Endothelial cell of umbilical vein (primary cell): ENCODE results near the gene KPTN. TPM values are rescaled to one million over a fixed set of nuclear protein-coding genes. Genes with fewer than 3 reads are reported as not detected.

Source experiments
- BruUV-seq: library from RNA; stranded (reverse); fragments of 400-500 nt; replicated peaks from 2 replicates; lab custom pipeline; 2021; lab: Mats Ljungman, UMichigan
- CTCF ChIA-PET: fragments of 300-600, 350-600 bp; sonication (Branson Sonifier 250); formaldehyde crosslinking; loops from one replicate; lab custom pipeline; 2021; ENCODE audit warnings: antibody characterized with exemption, inconsistent platforms; lab: Charles Lee
- POLR2A ChIA-PET: fragments of 300-600, 350-600 bp; sonication (Branson Sonifier 250); formaldehyde crosslinking; loops from one replicate; lab custom pipeline; 2021; ENCODE audit warnings: antibody characterized with exemption, inconsistent platforms; lab: Charles Lee
- DNase-seq: peaks from one replicate; pipeline ENCODE4 v3.0.0-alpha.2; 2011; ENCODE audit warnings: low read depth, low spot score
- FAIRE-seq: peaks from 2 replicates; lab custom pipeline; 2011; peaks lifted over from hg19 to GRCh38; lab: Jason Lieb, UNC
- H2AFZ ChIP-seq: 2 replicates; pipeline ENCODE4 v1.6.0; 2012; ENCODE audit warnings: low read depth, low read length, control low read depth, inconsistent platforms
- H3K27ac ChIP-seq: 2 replicates; pipeline ENCODE4 v1.5.1; 2011; ENCODE audit warnings: low read depth, mild to moderate bottlenecking, control low read depth, low read length, moderate library complexity; ENCODE audit not compliant: insufficient read depth
- H3K27me3 ChIP-seq, 2 experiments: 2 replicates each; pipeline versions ENCODE4 v1.6.0 to v1.6.1; 2011; ENCODE audit warnings: low read length in 2 of 2, mixed read lengths in 1 of 2; ENCODE audit not compliant: control insufficient read depth in 2 of 2, insufficient read depth in 2 of 2
- H3K36me3 ChIP-seq, 2 experiments: 2 replicates in 1 of 2; 3 replicates in 1 of 2; pipeline ENCODE4 v1.5.1; 2011; ENCODE audit warnings: low read length in 2 of 2, mild to moderate bottlenecking in 1 of 2, moderate library complexity in 1 of 2; ENCODE audit not compliant: control insufficient read depth in 2 of 2, insufficient read depth in 2 of 2; ENCODE audit errors: extremely low read depth in 1 of 2
- H3K4me1 ChIP-seq: 3 replicates; pipeline ENCODE4 v1.5.1; 2011; ENCODE audit warnings: mild to moderate bottlenecking, low read length; ENCODE audit not compliant: control insufficient read depth, insufficient read depth; ENCODE audit errors: extremely low read depth
- H3K4me2 ChIP-seq: 2 replicates; pipeline ENCODE4 v1.6.1; 2011; ENCODE audit warnings: low read length, control low read depth, mixed read lengths; ENCODE audit not compliant: insufficient read depth
- H3K4me3 ChIP-seq, 3 experiments: fragments of 200-600 bp in 1 of 3; sonication (generic), shearing (Covaris generic) in 1 of 3; replicated peaks in 1 of 3; 2 replicates each; pipeline ENCODE4 v1.5.1; 2011 to 2016; ENCODE audit warnings: control low read depth in 3 of 3, low read length in 3 of 3, mild to moderate bottlenecking in 2 of 3, inconsistent platforms in 1 of 3, low read depth in 1 of 3, moderate library complexity in 1 of 3; ENCODE audit not compliant: insufficient read depth in 1 of 3
- H3K79me2 ChIP-seq: 2 replicates; pipeline ENCODE4 v1.6.0; 2012; ENCODE audit warnings: low read length, inconsistent platforms; ENCODE audit not compliant: control insufficient read depth, insufficient read depth
- H3K9ac ChIP-seq: replicated peaks from 2 replicates; pipeline ENCODE3; 2011; ENCODE audit warnings: low read length, control low read depth; ENCODE audit not compliant: insufficient read depth; ENCODE audit errors: extremely low read depth
- H3K9me1 ChIP-seq: replicated peaks from 3 replicates; pipeline ENCODE4 v1.6.0; 2011; ENCODE audit warnings: mild to moderate bottlenecking, low read length; ENCODE audit not compliant: control insufficient read depth, insufficient read depth; ENCODE audit errors: extremely low read depth
- H3K9me3 ChIP-seq: replicated peaks from 2 replicates; pipeline ENCODE4 v1.5.1; 2012; ENCODE audit warnings: low read length, inconsistent platforms; ENCODE audit not compliant: control insufficient read depth, insufficient read depth
- H4K20me1 ChIP-seq: replicated peaks from 2 replicates; pipeline ENCODE3; 2011; ENCODE audit warnings: mild to moderate bottlenecking, low read length; ENCODE audit not compliant: control insufficient read depth, insufficient read depth; ENCODE audit errors: extremely low read depth
- EZH2 ChIP-seq: IDR thresholded peaks from 2 replicates; pipeline ENCODE4 v1.6.1; 2012; ENCODE audit warnings: borderline replicate concordance, low read depth, mild to moderate bottlenecking, moderate library complexity, low read length, inconsistent platforms; ENCODE audit not compliant: severe bottlenecking
- FOS ChIP-seq: IDR thresholded peaks from 2 replicates; pipeline ENCODE4 v1.6.1; 2011; ENCODE audit warnings: mild to moderate bottlenecking, low read length, moderate library complexity, borderline replicate concordance; ENCODE audit not compliant: insufficient read depth
- GATA2 ChIP-seq: IDR thresholded peaks from 2 replicates; pipeline ENCODE4 v1.7.0; 2011; ENCODE audit warnings: low read depth, mild to moderate bottlenecking, moderate library complexity, mixed read lengths, low read length; ENCODE audit not compliant: insufficient read length, insufficient read depth
- JUN ChIP-seq: IDR thresholded peaks from 2 replicates; pipeline ENCODE4 v1.6.1; 2011; ENCODE audit warnings: borderline replicate concordance, low read depth; ENCODE audit not compliant: insufficient read length, insufficient read depth
- MYC ChIP-seq: IDR thresholded peaks from one replicate; pipeline ENCODE4 v1.6.1; 2011; ENCODE audit warnings: mild to moderate bottlenecking, low read depth, low read length
- POLR2A ChIP-seq: IDR thresholded peaks from 2 replicates; pipeline ENCODE4 v1.6.1; 2012; ENCODE audit warnings: low read depth, mild to moderate bottlenecking, control low read depth, low read length
- POLR2AphosphoS5 ChIP-seq: IDR thresholded peaks from 2 replicates; pipeline ENCODE4 v1.6.1; 2012; ENCODE audit warnings: low read depth, mild to moderate bottlenecking, control low read depth, low read length, moderate library complexity; ENCODE audit not compliant: insufficient read depth
- dilution Hi-C: fragments of 300-500 bp; cut with MboI; formaldehyde crosslinking; loops from one replicate; pipeline ENCODE4 v1.15.0; 2019; ENCODE audit warnings: low sequenced_read_pairs; ENCODE audit not compliant: extremely low pct_ligation_motif_present
- intact Hi-C: fragments of 100-400 bp; cut with micrococcal nuclease; formaldehyde crosslinking; loops from one replicate; pipeline ENCODE4 v1.10.0; 2022
- polyA plus RNA-seq, 4 experiments: library from polyadenylated mRNA; depleted of rRNA in 3 of 4; stranded (reverse) in 3 of 4; unstranded in 1 of 4; fragments of >200 nt; gene quantifications; 2 replicates each; pipeline versions ENCODE4 v1.2.1 to v1.2.3, GENCODE V29; 2011 to 2012; ENCODE audit warnings: missing spikeins in 1 of 4
- total RNA-seq: library from RNA; stranded (reverse); gene quantifications from 2 replicates; pipeline ENCODE4 v1.2.3, GENCODE V29; 2021
- TF ChIP-seq, protein P1 (sequence below), 2 donors: IDR thresholded peaks; 1 replicate in 1 of 2; 2 replicates in 1 of 2; pipeline ENCODE4 v1.5.1; 2011; ENCODE audit warnings: low read length in 2 of 2, mild to moderate bottlenecking in 2 of 2, moderate library complexity in 2 of 2, control low read depth in 1 of 2, inconsistent platforms in 1 of 2, low read depth in 1 of 2; ENCODE audit not compliant: insufficient read depth in 1 of 2; ENCODE audit errors: extremely low read depth in 1 of 2
- TF ChIP-seq, protein P2 (sequence below): IDR thresholded peaks from 2 replicates; pipeline ENCODE4 v1.6.1; 2011; ENCODE audit not compliant: insufficient read depth, insufficient read length

KPTN gene
- total and polyA plus RNA-seq, 2 donors (not counting 3 experiments of a cell fraction or from before 2014, with no cell fraction given), result 14.7 to 15.5 TPM

DNA sequence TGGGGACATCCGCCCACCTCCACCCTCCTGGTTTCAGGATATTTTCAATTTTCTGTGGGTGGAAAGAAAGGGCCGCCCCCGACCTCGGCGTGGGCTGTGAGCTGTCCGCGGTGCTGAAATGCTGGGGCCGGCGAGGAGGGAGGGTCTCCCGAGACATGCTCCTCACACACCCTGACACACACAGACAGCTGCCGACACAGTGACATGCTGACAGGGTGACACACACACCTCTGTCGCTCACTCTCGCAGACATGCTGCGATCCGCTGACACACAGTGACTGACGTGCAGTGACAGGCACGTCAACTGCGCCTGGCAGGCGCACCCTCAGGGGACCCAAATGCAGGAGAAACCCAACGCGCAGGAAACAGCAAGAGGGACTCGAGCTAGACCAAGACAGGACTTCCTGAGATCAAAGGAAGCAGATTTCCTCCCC, 39.6 kb downstream of the KPTN start:
- no peaks in the 10 kb centered on the region for H3K36me3 ChIP-seq
- H3K27ac ChIP-seq, result no peak overlapping the region
- peaks cover 24 to 30% of the 10 kb centered on the region in 2 experiments for H3K27me3 ChIP-seq
- ChIA-PET POLR2A (no interaction called here), CTCF (interaction anchor here (0.9 to 2.5 kb wide), 2 partner anchors 8 to 263 kb away, joined by 3 to 10 read pairs; no protein-coding TSS in a partner anchor)
- DNase-seq (no peak), FAIRE-seq (no peak)
- no peak overlapping the region for H2AFZ ChIP-seq
- no peaks in the 10 kb centered on the region for H3K79me2 ChIP-seq
- no peaks in the 10 kb centered on the region for H3K9me3 ChIP-seq
- H3K4me2 ChIP-seq, result no peak overlapping the region
- BruUV-seq, result no TSS peak
- dilution Hi-C loops (no loop called here), intact Hi-C loops (no loop called here)
- no peaks in the 10 kb centered on the region for H4K20me1 ChIP-seq
- no peak for TF ChIP-seq POLR2A
- no peak for TF ChIP-seq FOS
- no peak overlapping the region for H3K4me3 ChIP-seq
- no peak overlapping the region for H3K9ac ChIP-seq
- no peaks in the 10 kb centered on the region for H3K9me1 ChIP-seq
- no peaks in the 10 kb centered on the region for H3K4me1 ChIP-seq

DNA sequence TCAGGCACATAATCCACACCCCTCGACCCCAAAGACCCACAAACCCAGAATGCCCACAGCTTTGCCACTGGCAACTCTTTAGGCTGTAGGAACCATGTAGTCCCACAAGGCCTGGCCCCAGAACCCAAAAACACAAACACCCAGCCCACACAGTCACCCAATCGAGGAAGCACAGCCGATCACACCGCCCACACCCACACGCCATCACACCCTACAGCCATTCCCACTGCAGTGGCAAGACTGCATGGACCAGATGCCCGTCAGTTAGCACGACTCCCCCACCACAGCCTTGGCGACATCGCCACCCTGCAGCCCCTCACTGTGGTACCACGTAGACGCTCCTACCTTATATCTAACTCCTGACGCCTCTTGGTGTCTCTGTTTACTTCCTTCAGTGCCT, 40.7 kb downstream of the KPTN start:
- no TSS peak for BruUV-seq
- FAIRE-seq, result no peak
- CTCF ChIA-PET, result interaction anchor here (0.7 to 1.1 kb wide), 2 partner anchors 9 to 72 kb away, joined by 3 to 4 read pairs; partner anchors contain the start of gene NAPA

More for the DNA sequence above, 40.7 kb downstream of the KPTN start:
- dilution Hi-C loops (no loop called here), intact Hi-C loops (no loop called here)
- no peak overlapping the region for H3K4me2 ChIP-seq
- TF ChIP-seq JUN, result no peak
- no peak for TF ChIP-seq GATA2
- TF ChIP-seq, protein P1, sequence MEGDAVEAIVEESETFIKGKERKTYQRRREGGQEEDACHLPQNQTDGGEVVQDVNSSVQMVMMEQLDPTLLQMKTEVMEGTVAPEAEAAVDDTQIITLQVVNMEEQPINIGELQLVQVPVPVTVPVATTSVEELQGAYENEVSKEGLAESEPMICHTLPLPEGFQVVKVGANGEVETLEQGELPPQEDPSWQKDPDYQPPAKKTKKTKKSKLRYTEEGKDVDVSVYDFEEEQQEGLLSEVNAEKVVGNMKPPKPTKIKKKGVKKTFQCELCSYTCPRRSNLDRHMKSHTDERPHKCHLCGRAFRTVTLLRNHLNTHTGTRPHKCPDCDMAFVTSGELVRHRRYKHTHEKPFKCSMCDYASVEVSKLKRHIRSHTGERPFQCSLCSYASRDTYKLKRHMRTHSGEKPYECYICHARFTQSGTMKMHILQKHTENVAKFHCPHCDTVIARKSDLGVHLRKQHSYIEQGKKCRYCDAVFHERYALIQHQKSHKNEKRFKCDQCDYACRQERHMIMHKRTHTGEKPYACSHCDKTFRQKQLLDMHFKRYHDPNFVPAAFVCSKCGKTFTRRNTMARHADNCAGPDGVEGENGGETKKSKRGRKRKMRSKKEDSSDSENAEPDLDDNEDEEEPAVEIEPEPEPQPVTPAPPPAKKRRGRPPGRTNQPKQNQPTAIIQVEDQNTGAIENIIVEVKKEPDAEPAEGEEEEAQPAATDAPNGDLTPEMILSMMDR (IDR thresholded peaks at IDR 0.05; ENCODE audit: extremely low read depth in 1 of 2, insufficient read depth in 1 of 2, low read depth in 1 of 2, low read length in 2 of 2), result no peak
- TF ChIP-seq POLR2A, result no peak
- TF ChIP-seq POLR2AphosphoS5, result no peak
- TF ChIP-seq, protein P2, sequence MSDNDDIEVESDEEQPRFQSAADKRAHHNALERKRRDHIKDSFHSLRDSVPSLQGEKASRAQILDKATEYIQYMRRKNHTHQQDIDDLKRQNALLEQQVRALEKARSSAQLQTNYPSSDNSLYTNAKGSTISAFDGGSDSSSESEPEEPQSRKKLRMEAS, result no peak
- no peak for TF ChIP-seq EZH2
- no peak for TF ChIP-seq FOS
- no peak for TF ChIP-seq MYC
- no peak overlapping the region for H3K27ac ChIP-seq
- H3K27me3 ChIP-seq, result peaks cover 15 to 23% of the 10 kb centered on the region in 2 experiments
- no peaks in the 10 kb centered on the region for H4K20me1 ChIP-seq
- no peak for DNase-seq
- H3K4me1 ChIP-seq, result no peaks in the 10 kb centered on the region
- H3K9me3 ChIP-seq, result no peaks in the 10 kb centered on the region
- no peaks in the 10 kb centered on the region for H3K79me2 ChIP-seq
- no peaks in the 10 kb centered on the region for H3K36me3 ChIP-seq
- H3K4me3 ChIP-seq, result no peak overlapping the region
- no peak overlapping the region for H3K9ac ChIP-seq
- H2AFZ ChIP-seq, result no peak overlapping the region
- no peaks in the 10 kb centered on the region for H3K9me1 ChIP-seq
- POLR2A ChIA-PET, result no interaction called here
